K562 (cell line): ENCODE results near the gene RALGPS1.

Experiments used
- CTCF ChIP-seq, 3 experiments: IDR thresholded peaks in 2 of 3; conservative IDR thresholded peaks in 1 of 3; 2 replicates each; pipeline ENCODE4 v1.5.1; 2011 to 2012; ENCODE audit warnings: low read length in 3 of 3, mild to moderate bottlenecking in 3 of 3, control low read depth in 2 of 3, improper control_type of control experiment in 1 of 3, inconsistent platforms in 1 of 3, low read depth in 1 of 3, mixed read lengths in 1 of 3, moderate library complexity in 1 of 3; ENCODE audit not compliant: insufficient read depth in 2 of 3
- FOXP4 ChIP-seq: sonication (generic); formaldehyde crosslinking; IDR thresholded peaks from 2 replicates; pipeline ENCODE4 v1.8.0; 2022; ENCODE audit warnings: mild to moderate bottlenecking, missing genetic modification reagents, borderline replicate concordance
- PHF8 ChIP-seq: fragments of 200-600 bp; sonication (generic); IDR thresholded peaks from 2 replicates; pipeline ENCODE4 v1.6.1; 2012; ENCODE audit warnings: mixed run types, mild to moderate bottlenecking, inconsistent platforms, low read length, moderate library complexity, borderline replicate concordance
- POLR2A ChIP-seq: fragments of 450-650 bp; conservative IDR thresholded peaks from 2 replicates; pipeline ENCODE4 v1.6.1; 2016
- WHSC1 ChIP-seq: IDR thresholded peaks from one replicate; pipeline ENCODE4 v1.6.1; 2012; ENCODE audit warnings: low read length, control low read depth, inconsistent platforms
- TF ChIP-seq, protein P1 (sequence below): sonication (generic); formaldehyde crosslinking; IDR thresholded peaks from 2 replicates; pipeline ENCODE4 v1.8.0; 2022; ENCODE audit warnings: mild to moderate bottlenecking, low read depth, missing genetic modification reagents
- TF ChIP-seq, protein P2 (sequence below): fragments of 250-450 bp; sonication (Bioruptor Pico); IDR thresholded peaks from 2 replicates; pipeline ENCODE4 v1.9.0; 2021; ENCODE audit warnings: mild to moderate bottlenecking, inconsistent platforms

DNA sequence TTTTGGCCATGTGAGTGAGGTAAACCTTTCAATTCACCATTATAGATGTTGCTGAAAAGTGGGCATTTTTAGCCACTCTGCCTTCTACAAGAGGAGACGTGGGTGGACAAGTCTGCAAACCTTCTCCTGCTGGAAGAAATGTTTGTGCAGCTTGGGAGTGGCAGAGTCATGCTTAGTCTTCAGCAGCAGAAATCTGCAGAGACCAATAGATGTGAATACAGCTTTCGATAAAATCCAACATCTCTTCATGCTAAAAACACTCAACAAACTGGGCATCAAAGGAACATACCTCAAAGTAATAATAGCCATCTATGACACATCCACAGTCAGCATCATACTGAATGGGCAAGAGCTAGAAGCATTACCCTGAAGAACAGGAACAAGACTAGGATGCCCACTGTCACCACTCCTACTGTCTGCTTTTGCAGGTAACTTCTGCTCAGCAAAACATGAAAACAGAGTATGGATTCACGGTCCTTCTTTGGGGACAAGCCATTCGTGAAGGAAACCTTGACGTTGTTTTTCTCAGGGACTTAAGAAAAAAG is 91.3 kb downstream of the RALGPS1 start:
- TF ChIP-seq POLR2A (no peak), CTCF (IDR thresholded peaks at IDR 0.05 in 2 of 3, conservative IDR thresholded peaks at IDR 0.05 in 1 of 3; ENCODE audit: insufficient read depth in 2 of 3, low read depth in 1 of 3, low read length in 3 of 3) (no peak), FOXP4 (CRISPR knock-in tag) (no peak), PHF8 (no peak), WHSC1 (no peak)
- TF ChIP-seq, protein P1, sequence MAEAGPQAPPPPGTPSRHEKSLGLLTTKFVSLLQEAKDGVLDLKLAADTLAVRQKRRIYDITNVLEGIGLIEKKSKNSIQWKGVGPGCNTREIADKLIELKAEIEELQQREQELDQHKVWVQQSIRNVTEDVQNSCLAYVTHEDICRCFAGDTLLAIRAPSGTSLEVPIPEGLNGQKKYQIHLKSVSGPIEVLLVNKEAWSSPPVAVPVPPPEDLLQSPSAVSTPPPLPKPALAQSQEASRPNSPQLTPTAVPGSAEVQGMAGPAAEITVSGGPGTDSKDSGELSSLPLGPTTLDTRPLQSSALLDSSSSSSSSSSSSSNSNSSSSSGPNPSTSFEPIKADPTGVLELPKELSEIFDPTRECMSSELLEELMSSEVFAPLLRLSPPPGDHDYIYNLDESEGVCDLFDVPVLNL (CRISPR knock-in tag) = no peak
- TF ChIP-seq, protein P2, sequence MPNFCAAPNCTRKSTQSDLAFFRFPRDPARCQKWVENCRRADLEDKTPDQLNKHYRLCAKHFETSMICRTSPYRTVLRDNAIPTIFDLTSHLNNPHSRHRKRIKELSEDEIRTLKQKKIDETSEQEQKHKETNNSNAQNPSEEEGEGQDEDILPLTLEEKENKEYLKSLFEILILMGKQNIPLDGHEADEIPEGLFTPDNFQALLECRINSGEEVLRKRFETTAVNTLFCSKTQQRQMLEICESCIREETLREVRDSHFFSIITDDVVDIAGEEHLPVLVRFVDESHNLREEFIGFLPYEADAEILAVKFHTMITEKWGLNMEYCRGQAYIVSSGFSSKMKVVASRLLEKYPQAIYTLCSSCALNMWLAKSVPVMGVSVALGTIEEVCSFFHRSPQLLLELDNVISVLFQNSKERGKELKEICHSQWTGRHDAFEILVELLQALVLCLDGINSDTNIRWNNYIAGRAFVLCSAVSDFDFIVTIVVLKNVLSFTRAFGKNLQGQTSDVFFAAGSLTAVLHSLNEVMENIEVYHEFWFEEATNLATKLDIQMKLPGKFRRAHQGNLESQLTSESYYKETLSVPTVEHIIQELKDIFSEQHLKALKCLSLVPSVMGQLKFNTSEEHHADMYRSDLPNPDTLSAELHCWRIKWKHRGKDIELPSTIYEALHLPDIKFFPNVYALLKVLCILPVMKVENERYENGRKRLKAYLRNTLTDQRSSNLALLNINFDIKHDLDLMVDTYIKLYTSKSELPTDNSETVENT (CRISPR knock-in tag) = no peak
